Neural progenitor cell (in vitro differentiated cells): ENCODE results near the gene TMEM117.

Experiments used
- CTCF ChIP-seq: fragments of 200-600 bp; sonication (generic); IDR thresholded peaks from 2 replicates; pipeline ENCODE4 v1.5.1; 2017; ENCODE audit warnings: antibody characterized with exemption, mild to moderate bottlenecking
- EZH2phosphoT487 ChIP-seq: fragments of 200-600 bp; sonication (generic); IDR thresholded peaks from 2 replicates; pipeline ENCODE4 v1.6.1; 2017; ENCODE audit warnings: antibody characterized with exemption

- TF ChIP-seq CTCF (no peak), EZH2phosphoT487 (no peak)
These were observed 511.3 kb downstream of the TMEM117 start for GRCh38 chr12:44347145-44347544.
